Superior temporal gyrus (tissue), 1 donor: ENCODE measurements around the gene LHPP.

Experiments
- DNase-seq: peaks from one replicate; pipeline ENCODE4 v3.0.0-alpha.2; 2016; ENCODE audit errors: extremely low spot score

LHPP gene

GRCh38 chr10:124641282-124642087 is 179.9 kb downstream of the LHPP start:
- no peak for DNase-seq

GRCh38 chr10:124642088-124642710 is 180.6 kb downstream of the LHPP start:
- DNase-seq = no peak

- DNase-seq = no peak
These were observed 181.8 kb downstream of the LHPP start for GRCh38 chr10:124643330-124644009.

- DNase-seq = peak; percentile 19
These were observed 182.6 kb downstream of the LHPP start for GRCh38 chr10:124644236-124644635.

- DNase-seq = no peak
These were observed 183.3 kb downstream of the LHPP start for GRCh38 chr10:124644771-124645415.

- DNase-seq = no peak
These were observed 184.0 kb downstream of the LHPP start for GRCh38 chr10:124645467-124646095.

GRCh38 chr10:124646483-124647352 is 185.1 kb downstream of the LHPP start:
- no peak for DNase-seq

GRCh38 chr10:124647421-124648130 is 186.0 kb downstream of the LHPP start:
- no peak for DNase-seq

- no peak for DNase-seq
These were observed 186.5 kb downstream of the LHPP start for GRCh38 chr10:124648131-124648475.

- DNase-seq = peak; percentile 82
These were observed 187.1 kb downstream of the LHPP start for GRCh38 chr10:124648738-124649137.

GRCh38 chr10:124649214-124649613 is 187.6 kb downstream of the LHPP start:
- peak; percentile 83 for DNase-seq

- DNase-seq = no peak
These were observed 188.6 kb downstream of the LHPP start for GRCh38 chr10:124650263-124650662.

GRCh38 chr10:124650820-124651401 is 189.3 kb downstream of the LHPP start:
- no peak for DNase-seq

- DNase-seq = no peak
These were observed 189.8 kb downstream of the LHPP start for GRCh38 chr10:124651402-124651891.

- DNase-seq = no peak
These were observed 190.6 kb downstream of the LHPP start for GRCh38 chr10:124652200-124652599.

GRCh38 chr10:124652701-124653100 is 191.1 kb downstream of the LHPP start:
- no peak for DNase-seq

GRCh38 chr10:124653311-124653710 is 191.7 kb downstream of the LHPP start:
- no peak for DNase-seq

GRCh38 chr10:124653811-124654651 is 192.4 kb downstream of the LHPP start:
- DNase-seq = no peak

- DNase-seq = no peak
These were observed 193.1 kb downstream of the LHPP start for GRCh38 chr10:124654686-124655085.
